Panc1 (cell line): ENCODE data around the gene CACNA1D. TPM values are rescaled to one million over a fixed set of nuclear protein-coding genes. Genes with fewer than 3 reads are reported as not detected.

Experiments used
- ATAC-seq: fragments of 200-7000 bp; cut with Tn5 transposase; 2 replicates; pipeline ENCODE4 v1.9.1; 2020; ENCODE audit warnings: mild to moderate bottlenecking, moderate library complexity
- BruUV-seq: library from RNA; stranded (reverse); fragments of 400-500 nt; replicated peaks from 2 replicates; lab custom pipeline; 2021; lab: Mats Ljungman, UMichigan
- CTCF ChIA-PET: fragments of 300-600 bp; sonication (Branson Sonifier 250); formaldehyde crosslinking; loops from one replicate; lab custom pipeline; 2022; ENCODE audit warnings: antibody characterized with exemption; lab: Charles Lee
- POLR2A ChIA-PET: fragments of 300-600 bp; sonication (Branson Sonifier 250); formaldehyde crosslinking; loops from one replicate; lab custom pipeline; 2022; ENCODE audit warnings: antibody characterized with exemption; lab: Charles Lee
- DNase-seq: peaks from one replicate; pipeline ENCODE4 v3.0.0-alpha.2; 2010; ENCODE audit warnings: low read depth, low spot score
- H3K27ac ChIP-seq: 2 replicates; pipeline ENCODE4 v1.5.1; 2011; ENCODE audit warnings: mild to moderate bottlenecking, low read length, inconsistent platforms
- H3K27me3 ChIP-seq: fragments of 200-500 bp; sonication (Bioruptor generic); 2 replicates; pipeline ENCODE4 v1.6.0; 2014; ENCODE audit warnings: low read length, inconsistent platforms; ENCODE audit not compliant: control insufficient read depth, insufficient read depth
- H3K36me3 ChIP-seq: fragments of 200-500 bp; sonication (Bioruptor generic); 2 replicates; pipeline ENCODE4 v1.5.1; 2014; ENCODE audit warnings: inconsistent platforms, mild to moderate bottlenecking, low read length, moderate library complexity; ENCODE audit not compliant: control insufficient read depth, insufficient read depth
- H3K4me1 ChIP-seq: 2 replicates; pipeline ENCODE4 v1.5.1; 2011; ENCODE audit warnings: inconsistent platforms, mild to moderate bottlenecking, low read length, moderate library complexity; ENCODE audit not compliant: control insufficient read depth, insufficient read depth
- H3K4me3 ChIP-seq, 2 experiments: 2 replicates each; pipeline ENCODE4 v1.5.1; 2011 to 2012; ENCODE audit warnings: low read depth in 2 of 2, low read length in 2 of 2, mild to moderate bottlenecking in 2 of 2, inconsistent platforms in 1 of 2, moderate library complexity in 1 of 2
- H3K9me3 ChIP-seq: fragments of 200-500 bp; sonication (Bioruptor generic); 2 replicates; pipeline ENCODE4 v1.5.1; 2014; ENCODE audit warnings: low read depth, mild to moderate bottlenecking, inconsistent platforms, low read length, moderate library complexity; ENCODE audit not compliant: control insufficient read depth, insufficient read depth
- POLR2AphosphoS5 ChIP-seq: IDR thresholded peaks from 2 replicates; pipeline ENCODE4 v1.6.1; 2012; ENCODE audit warnings: mild to moderate bottlenecking, low read depth, low read length, moderate library complexity
- SIN3A ChIP-seq: IDR thresholded peaks from 2 replicates; pipeline ENCODE4 v1.6.1; 2012; ENCODE audit warnings: low read depth, mild to moderate bottlenecking, low read length, moderate library complexity, borderline replicate concordance; ENCODE audit not compliant: insufficient read depth
- TCF7L2 ChIP-seq: IDR thresholded peaks from 2 replicates; pipeline ENCODE4 v1.6.1; 2011; ENCODE audit warnings: mild to moderate bottlenecking, low read depth, low read length, inconsistent platforms
- in situ Hi-C: cut with HindIII; loops from 2 replicates; pipeline ENCODE4 v1.10.0; 2016; ENCODE audit warnings: low sequenced_read_pairs, low pct_unique_long_range_greater_than_20kb
- intact Hi-C: fragments of 100-400 bp; cut with micrococcal nuclease; formaldehyde crosslinking; loops from one replicate; pipeline ENCODE4 v1.10.0; 2022; ENCODE audit not compliant: unreplicated experiment
- total RNA-seq: library from RNA; stranded (reverse); gene quantifications from one replicate; pipeline ENCODE4 v1.2.1, GENCODE V29; 2021; ENCODE audit not compliant: unreplicated experiment
- TF ChIP-seq, protein P1 (sequence below): fragments of 450-650 bp; IDR thresholded peaks from 2 replicates; pipeline ENCODE4 v1.5.1; 2017; ENCODE audit warnings: mild to moderate bottlenecking
- TF ChIP-seq, protein P2 (sequence below), 2 experiments: IDR thresholded peaks; 2 replicates each; pipeline ENCODE4 v1.6.1; 2011 to 2012; ENCODE audit warnings: low read depth in 2 of 2, control low read depth in 1 of 2, low read length in 1 of 2, mild to moderate bottlenecking in 1 of 2, moderate library complexity in 1 of 2; ENCODE audit not compliant: insufficient read depth in 1 of 2

CACNA1D gene
- total RNA-seq, 1 experiment from 2014 or later, result 23.0 TPM

DNA sequence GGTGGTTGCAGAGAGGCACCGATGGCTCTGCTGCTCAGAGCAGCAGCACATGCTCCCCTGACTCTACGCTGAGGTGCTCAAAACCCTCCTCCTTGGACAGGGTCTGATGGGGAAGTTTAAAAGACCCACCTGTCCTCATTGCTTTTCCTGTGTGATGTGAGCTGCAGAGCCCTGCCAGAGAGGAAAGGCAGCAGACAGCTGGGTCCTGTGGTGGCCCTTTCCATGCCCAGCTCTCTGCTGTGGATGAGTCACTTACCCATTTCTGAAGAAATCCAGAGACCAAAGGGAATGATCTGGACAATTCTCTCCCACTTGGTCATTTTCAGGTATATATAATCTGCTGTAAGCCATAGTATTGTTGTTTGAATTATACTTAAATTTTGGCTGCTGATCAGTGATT is 230.2 kb downstream of the CACNA1D start:
- POLR2A ChIA-PET, result no interaction called here
- in situ Hi-C loops, result no loop called here

DNA sequence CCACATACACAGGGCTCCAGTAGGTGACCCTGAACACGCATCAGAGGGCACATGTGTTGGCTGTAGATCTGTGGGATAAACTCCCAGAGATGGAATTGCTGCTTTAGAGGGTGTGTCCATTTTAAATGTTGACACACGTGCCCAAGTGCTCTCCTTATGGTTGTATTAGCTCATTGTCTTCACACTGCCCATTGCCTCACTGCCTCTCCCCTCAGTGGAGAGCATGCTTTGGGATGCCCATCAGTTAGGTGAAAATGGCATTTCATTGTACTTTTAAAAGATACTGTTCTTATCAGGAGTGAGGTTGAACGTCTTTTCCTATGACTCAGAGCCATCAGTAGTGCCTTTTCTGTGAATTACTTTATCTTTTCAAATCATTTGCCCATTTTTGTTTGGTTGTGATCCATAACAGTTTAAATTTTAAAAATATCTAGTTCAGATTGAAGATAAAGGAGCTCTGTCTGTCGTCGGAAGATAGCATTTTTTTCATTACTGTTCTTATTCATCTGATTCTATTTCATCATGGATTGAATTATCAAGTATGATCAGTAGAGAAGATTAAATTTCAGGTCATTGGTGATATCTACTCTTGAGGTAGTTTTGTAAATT is 231.1 kb downstream of the CACNA1D start:
- TF ChIP-seq, protein P1, sequence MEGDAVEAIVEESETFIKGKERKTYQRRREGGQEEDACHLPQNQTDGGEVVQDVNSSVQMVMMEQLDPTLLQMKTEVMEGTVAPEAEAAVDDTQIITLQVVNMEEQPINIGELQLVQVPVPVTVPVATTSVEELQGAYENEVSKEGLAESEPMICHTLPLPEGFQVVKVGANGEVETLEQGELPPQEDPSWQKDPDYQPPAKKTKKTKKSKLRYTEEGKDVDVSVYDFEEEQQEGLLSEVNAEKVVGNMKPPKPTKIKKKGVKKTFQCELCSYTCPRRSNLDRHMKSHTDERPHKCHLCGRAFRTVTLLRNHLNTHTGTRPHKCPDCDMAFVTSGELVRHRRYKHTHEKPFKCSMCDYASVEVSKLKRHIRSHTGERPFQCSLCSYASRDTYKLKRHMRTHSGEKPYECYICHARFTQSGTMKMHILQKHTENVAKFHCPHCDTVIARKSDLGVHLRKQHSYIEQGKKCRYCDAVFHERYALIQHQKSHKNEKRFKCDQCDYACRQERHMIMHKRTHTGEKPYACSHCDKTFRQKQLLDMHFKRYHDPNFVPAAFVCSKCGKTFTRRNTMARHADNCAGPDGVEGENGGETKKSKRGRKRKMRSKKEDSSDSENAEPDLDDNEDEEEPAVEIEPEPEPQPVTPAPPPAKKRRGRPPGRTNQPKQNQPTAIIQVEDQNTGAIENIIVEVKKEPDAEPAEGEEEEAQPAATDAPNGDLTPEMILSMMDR, result no peak
- no peak for TF ChIP-seq POLR2AphosphoS5
- no peak for TF ChIP-seq TCF7L2
- TF ChIP-seq SIN3A, result no peak
- TF ChIP-seq, protein P2, sequence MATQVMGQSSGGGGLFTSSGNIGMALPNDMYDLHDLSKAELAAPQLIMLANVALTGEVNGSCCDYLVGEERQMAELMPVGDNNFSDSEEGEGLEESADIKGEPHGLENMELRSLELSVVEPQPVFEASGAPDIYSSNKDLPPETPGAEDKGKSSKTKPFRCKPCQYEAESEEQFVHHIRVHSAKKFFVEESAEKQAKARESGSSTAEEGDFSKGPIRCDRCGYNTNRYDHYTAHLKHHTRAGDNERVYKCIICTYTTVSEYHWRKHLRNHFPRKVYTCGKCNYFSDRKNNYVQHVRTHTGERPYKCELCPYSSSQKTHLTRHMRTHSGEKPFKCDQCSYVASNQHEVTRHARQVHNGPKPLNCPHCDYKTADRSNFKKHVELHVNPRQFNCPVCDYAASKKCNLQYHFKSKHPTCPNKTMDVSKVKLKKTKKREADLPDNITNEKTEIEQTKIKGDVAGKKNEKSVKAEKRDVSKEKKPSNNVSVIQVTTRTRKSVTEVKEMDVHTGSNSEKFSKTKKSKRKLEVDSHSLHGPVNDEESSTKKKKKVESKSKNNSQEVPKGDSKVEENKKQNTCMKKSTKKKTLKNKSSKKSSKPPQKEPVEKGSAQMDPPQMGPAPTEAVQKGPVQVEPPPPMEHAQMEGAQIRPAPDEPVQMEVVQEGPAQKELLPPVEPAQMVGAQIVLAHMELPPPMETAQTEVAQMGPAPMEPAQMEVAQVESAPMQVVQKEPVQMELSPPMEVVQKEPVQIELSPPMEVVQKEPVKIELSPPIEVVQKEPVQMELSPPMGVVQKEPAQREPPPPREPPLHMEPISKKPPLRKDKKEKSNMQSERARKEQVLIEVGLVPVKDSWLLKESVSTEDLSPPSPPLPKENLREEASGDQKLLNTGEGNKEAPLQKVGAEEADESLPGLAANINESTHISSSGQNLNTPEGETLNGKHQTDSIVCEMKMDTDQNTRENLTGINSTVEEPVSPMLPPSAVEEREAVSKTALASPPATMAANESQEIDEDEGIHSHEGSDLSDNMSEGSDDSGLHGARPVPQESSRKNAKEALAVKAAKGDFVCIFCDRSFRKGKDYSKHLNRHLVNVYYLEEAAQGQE (IDR thresholded peaks at IDR 0.05; ENCODE audit: insufficient read depth in 1 of 2, low read depth in 2 of 2, low read length in 1 of 2), result no peak
- Histone ChIP-seq H3K27ac (no peak overlapping the region), H3K4me3 (no peak overlapping the region), H3K4me1 (no peaks in the 10 kb centered on the region), H3K9me3 (no peaks in the 10 kb centered on the region), H3K27me3 (no peaks in the 10 kb centered on the region), H3K36me3 (no peaks in the 10 kb centered on the region)
- POLR2A ChIA-PET, result no interaction called here
- ATAC-seq, result no peak
- intact Hi-C loops (no loop called here), in situ Hi-C loops (no loop called here)
- DNase-seq, result no peak
- CTCF ChIA-PET, result no interaction called here
- no TSS peak for BruUV-seq

More for the DNA sequence above, 230.2 kb downstream of the CACNA1D start:
- no peaks in the 10 kb centered on the region for H3K9me3 ChIP-seq
- H3K27ac ChIP-seq, result no peak overlapping the region
- ATAC-seq (no peak), DNase-seq (no peak)
- no peaks in the 10 kb centered on the region for H3K36me3 ChIP-seq
- 0 out of 2 replicates have a peak, but pooled peaks cover 2% of the 10 kb centered on the region for H3K4me1 ChIP-seq
- TF ChIP-seq, protein P2 (IDR thresholded peaks at IDR 0.05; ENCODE audit: insufficient read depth in 1 of 2, low read depth in 2 of 2, low read length in 1 of 2), result no peak
- TF ChIP-seq TCF7L2, result no peak
- BruUV-seq, result no TSS peak
- no peak overlapping the region for H3K4me3 ChIP-seq
- H3K27me3 ChIP-seq, result no peaks in the 10 kb centered on the region
- intact Hi-C loops, result no loop called here
- CTCF ChIA-PET, result no interaction called here
